Fibroblast of skin of scalp (primary cell): Measurements from ENCODE around the gene PDHX.

Experiments used
- DNase-seq: peaks from one replicate; pipeline ENCODE4 v3.0.0-alpha.2; 2013

Gene PDHX

GRCh38 chr11:34959770-34960169 is 43.4 kb downstream of the PDHX start:
- no peak for DNase-seq

GRCh38 chr11:34960277-34960676 is 43.9 kb downstream of the PDHX start:
- DNase-seq = no peak

GRCh38 chr11:34962034-34962433 is 45.6 kb downstream of the PDHX start:
- DNase-seq = no peak

GRCh38 chr11:34963351-34963750 is 46.9 kb downstream of the PDHX start:
- no peak for DNase-seq

- no peak for DNase-seq
Measured at GRCh38 chr11:34964610-34965331, 48.4 kb downstream of the PDHX start.

GRCh38 chr11:34968862-34969261 is 52.4 kb downstream of the PDHX start:
- DNase-seq = no peak

- no peak for DNase-seq
Measured at GRCh38 chr11:34970033-34970432, 53.6 kb downstream of the PDHX start.

GRCh38 chr11:34970480-34970879 is 54.1 kb downstream of the PDHX start:
- DNase-seq = no peak

GRCh38 chr11:34971928-34972327 is 55.5 kb downstream of the PDHX start:
- DNase-seq = no peak

GRCh38 chr11:34972366-34972765 is 55.9 kb downstream of the PDHX start:
- no peak for DNase-seq

GRCh38 chr11:34972892-34973291 is 56.5 kb downstream of the PDHX start:
- no peak for DNase-seq

GRCh38 chr11:34975482-34975881 is 59.1 kb downstream of the PDHX start:
- DNase-seq = no peak

GRCh38 chr11:34976496-34977088 is 60.2 kb downstream of the PDHX start:
- DNase-seq = no peak

- peak; percentile 79 for DNase-seq
Measured at GRCh38 chr11:34977089-34977912, 60.9 kb downstream of the PDHX start.

- no peak for DNase-seq
Measured at GRCh38 chr11:34978236-34979191, 62.1 kb downstream of the PDHX start.

- no peak for DNase-seq
Measured at GRCh38 chr11:34984514-34984913, 68.1 kb downstream of the PDHX start.

GRCh38 chr11:34986883-34987520 is 70.6 kb downstream of the PDHX start:
- no peak for DNase-seq

- peak; percentile 30 for DNase-seq
Measured at GRCh38 chr11:34987617-34988016, 71.2 kb downstream of the PDHX start.

GRCh38 chr11:34988294-34989255 is 72.2 kb downstream of the PDHX start:
- peak; percentile 71 for DNase-seq

GRCh38 chr11:34990916-34991315 is 74.5 kb downstream of the PDHX start:
- no peak for DNase-seq

GRCh38 chr11:34994854-34995253 is 78.4 kb downstream of the PDHX start:
- no peak for DNase-seq
